Measurements from ENCODE around the gene KRT81. TPM values are rescaled to one million over a fixed set of nuclear protein-coding genes. Genes with fewer than 3 reads are reported as not detected.

The KRT81 gene
- total RNA-seq, 1 donor from 2014 or later: not detected

GRCh38 chr12:52335598-52336262 lies 44.4 kb upstream of the KRT81 start:
- no peak for DNase-seq (ENCODE audit: low spot score)
- Mint-ChIP-seq H3K4me3 (ENCODE audit: unreplicated experiment) (no peak overlapping the region), H3K36me3 (ENCODE audit: low read depth, unreplicated experiment) (no peaks in the 10 kb centered on the region), H3K27ac (ENCODE audit: unreplicated experiment) (no peak overlapping the region), H3K9me3 (ENCODE audit: unreplicated experiment) (no peaks in the 10 kb centered on the region), H3K27me3 (ENCODE audit: unreplicated experiment) (no peaks in the 10 kb centered on the region), H3K4me1 (ENCODE audit: unreplicated experiment) (peaks cover 3% of the 10 kb centered on the region)
- TF ChIP-seq, protein P1, sequence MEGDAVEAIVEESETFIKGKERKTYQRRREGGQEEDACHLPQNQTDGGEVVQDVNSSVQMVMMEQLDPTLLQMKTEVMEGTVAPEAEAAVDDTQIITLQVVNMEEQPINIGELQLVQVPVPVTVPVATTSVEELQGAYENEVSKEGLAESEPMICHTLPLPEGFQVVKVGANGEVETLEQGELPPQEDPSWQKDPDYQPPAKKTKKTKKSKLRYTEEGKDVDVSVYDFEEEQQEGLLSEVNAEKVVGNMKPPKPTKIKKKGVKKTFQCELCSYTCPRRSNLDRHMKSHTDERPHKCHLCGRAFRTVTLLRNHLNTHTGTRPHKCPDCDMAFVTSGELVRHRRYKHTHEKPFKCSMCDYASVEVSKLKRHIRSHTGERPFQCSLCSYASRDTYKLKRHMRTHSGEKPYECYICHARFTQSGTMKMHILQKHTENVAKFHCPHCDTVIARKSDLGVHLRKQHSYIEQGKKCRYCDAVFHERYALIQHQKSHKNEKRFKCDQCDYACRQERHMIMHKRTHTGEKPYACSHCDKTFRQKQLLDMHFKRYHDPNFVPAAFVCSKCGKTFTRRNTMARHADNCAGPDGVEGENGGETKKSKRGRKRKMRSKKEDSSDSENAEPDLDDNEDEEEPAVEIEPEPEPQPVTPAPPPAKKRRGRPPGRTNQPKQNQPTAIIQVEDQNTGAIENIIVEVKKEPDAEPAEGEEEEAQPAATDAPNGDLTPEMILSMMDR (IDR thresholded peaks at IDR 0.05; ENCODE audit: unreplicated experiment): no peak

DNA sequence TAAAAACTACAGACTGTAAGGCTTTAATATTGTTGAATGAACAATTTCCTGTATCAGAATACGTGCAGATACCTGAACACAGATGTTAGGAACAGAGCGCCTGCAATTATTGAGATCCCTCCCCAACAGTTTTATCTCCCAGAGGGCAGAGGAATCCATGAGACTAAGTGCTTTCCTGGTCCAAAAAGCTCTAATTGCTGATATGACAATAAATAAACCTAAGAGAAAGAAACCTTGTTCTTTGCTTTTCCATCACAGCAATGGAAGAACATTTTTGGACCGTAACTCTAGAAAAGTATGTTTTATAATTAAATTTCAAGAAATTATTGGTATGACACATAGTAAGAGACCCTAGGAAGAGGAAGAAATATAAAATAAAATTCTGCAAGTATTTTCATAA lies 42.9 kb upstream of the KRT81 start:
- Mint-ChIP-seq H3K27ac (ENCODE audit: unreplicated experiment) (no peak overlapping the region), H3K4me3 (ENCODE audit: unreplicated experiment) (no peak overlapping the region), H3K36me3 (ENCODE audit: low read depth, unreplicated experiment) (no peaks in the 10 kb centered on the region), H3K27me3 (ENCODE audit: unreplicated experiment) (no peaks in the 10 kb centered on the region), H3K9me3 (ENCODE audit: unreplicated experiment) (no peaks in the 10 kb centered on the region), H3K4me1 (ENCODE audit: unreplicated experiment) (peaks cover 3% of the 10 kb centered on the region)
- DNase-seq (ENCODE audit: low spot score): no peak
- TF ChIP-seq, protein P1 (IDR thresholded peaks at IDR 0.05; ENCODE audit: unreplicated experiment): no peak

GRCh38 chr12:52333321-52333720 lies 42.0 kb upstream of the KRT81 start:
- TF ChIP-seq, protein P1 (IDR thresholded peaks at IDR 0.05; ENCODE audit: unreplicated experiment): no peak
- no peaks in the 10 kb centered on the region for H3K36me3 Mint-ChIP-seq (ENCODE audit: low read depth, unreplicated experiment)
- H3K4me1 Mint-ChIP-seq (ENCODE audit: unreplicated experiment): peaks cover 3% of the 10 kb centered on the region
- H3K27ac Mint-ChIP-seq (ENCODE audit: unreplicated experiment): no peak overlapping the region
- H3K9me3 Mint-ChIP-seq (ENCODE audit: unreplicated experiment): no peaks in the 10 kb centered on the region
- no peaks in the 10 kb centered on the region for H3K27me3 Mint-ChIP-seq (ENCODE audit: unreplicated experiment)
- H3K4me3 Mint-ChIP-seq (ENCODE audit: unreplicated experiment): no peak overlapping the region
- DNase-seq (ENCODE audit: low spot score): no peak

GRCh38 chr12:52332381-52332780 lies 41.0 kb upstream of the KRT81 start:
- TF ChIP-seq, protein P1 (IDR thresholded peaks at IDR 0.05; ENCODE audit: unreplicated experiment): no peak
- no peaks in the 10 kb centered on the region for H3K27me3 Mint-ChIP-seq (ENCODE audit: unreplicated experiment)
- H3K27ac Mint-ChIP-seq (ENCODE audit: unreplicated experiment): no peak overlapping the region
- no peaks in the 10 kb centered on the region for H3K9me3 Mint-ChIP-seq (ENCODE audit: unreplicated experiment)
- H3K4me1 Mint-ChIP-seq (ENCODE audit: unreplicated experiment): peaks cover 3% of the 10 kb centered on the region
- no peak for DNase-seq (ENCODE audit: low spot score)
- H3K4me3 Mint-ChIP-seq (ENCODE audit: unreplicated experiment): no peak overlapping the region
- H3K36me3 Mint-ChIP-seq (ENCODE audit: low read depth, unreplicated experiment): no peaks in the 10 kb centered on the region

- H3K4me1 Mint-ChIP-seq (ENCODE audit: unreplicated experiment): peaks cover 3% of the 10 kb centered on the region
- no peak for DNase-seq (ENCODE audit: low spot score)
- H3K9me3 Mint-ChIP-seq (ENCODE audit: unreplicated experiment): no peaks in the 10 kb centered on the region
- H3K27ac Mint-ChIP-seq (ENCODE audit: unreplicated experiment): no peak overlapping the region
- no peak overlapping the region for H3K4me3 Mint-ChIP-seq (ENCODE audit: unreplicated experiment)
- no peaks in the 10 kb centered on the region for H3K27me3 Mint-ChIP-seq (ENCODE audit: unreplicated experiment)
- TF ChIP-seq, protein P1 (IDR thresholded peaks at IDR 0.05; ENCODE audit: unreplicated experiment): no peak
- no peaks in the 10 kb centered on the region for H3K36me3 Mint-ChIP-seq (ENCODE audit: low read depth, unreplicated experiment)
Observed at GRCh38 chr12:52331833-52332232, 40.5 kb upstream of the KRT81 start.
